Neuronal stem cell (in vitro differentiated cells): Measurements from ENCODE around the gene GRIK4.

Experiments
- DNase-seq: peaks from one replicate; pipeline ENCODE4 v3.0.0-alpha.2; 2013; ENCODE audit warnings: low spot score
- H2AFZ ChIP-seq: one replicate; pipeline ENCODE4 v1.6.1; 2013; ENCODE audit warnings: mild to moderate bottlenecking, low read length, inconsistent platforms
- H2AK5ac ChIP-seq: 2 replicates; pipeline ENCODE4 v1.6.1; 2013; ENCODE audit warnings: low read depth, mild to moderate bottlenecking, inconsistent platforms, low read length, moderate library complexity, mixed read lengths
- H2BK120ac ChIP-seq: 2 replicates; pipeline ENCODE4 v1.6.1; 2013; ENCODE audit warnings: low read depth, mild to moderate bottlenecking, inconsistent platforms, low read length, moderate library complexity, mixed read lengths
- H2BK12ac ChIP-seq: one replicate; pipeline ENCODE4 v1.6.1; 2013; ENCODE audit warnings: low read length, inconsistent platforms
- H2BK15ac ChIP-seq: 2 replicates; pipeline ENCODE4 v1.6.1; 2013; ENCODE audit warnings: mild to moderate bottlenecking, low read length, inconsistent platforms, mixed read lengths
- H2BK5ac ChIP-seq: one replicate; pipeline ENCODE4 v1.6.1; 2013; ENCODE audit warnings: inconsistent platforms, mild to moderate bottlenecking, low read length, moderate library complexity
- H3K14ac ChIP-seq: one replicate; pipeline ENCODE4 v1.6.1; 2013; ENCODE audit warnings: low read length, inconsistent platforms
- H3K18ac ChIP-seq: 2 replicates; pipeline ENCODE4 v1.6.1; 2013; ENCODE audit warnings: low read length, inconsistent platforms
- H3K23ac ChIP-seq: 2 replicates; pipeline ENCODE4 v1.6.1; 2013; ENCODE audit warnings: low read depth, mild to moderate bottlenecking, mixed read lengths, low read length, inconsistent platforms; ENCODE audit not compliant: poor library complexity
- H3K27ac ChIP-seq: replicated peaks from 3 replicates; pipeline ENCODE4 v1.5.1; 2013; ENCODE audit warnings: low read length, inconsistent platforms
- H3K27me3 ChIP-seq, 3 experiments: 2 replicates each; pipeline ENCODE4 v1.6.1; 2013; ENCODE audit warnings: low read length in 3 of 3, mild to moderate bottlenecking in 2 of 3, inconsistent platforms in 1 of 3, low read depth in 1 of 3, mixed read lengths in 1 of 3, moderate library complexity in 1 of 3; ENCODE audit not compliant: control insufficient read depth in 3 of 3, insufficient read depth in 3 of 3
- H3K36me3 ChIP-seq, 2 donors: replicated peaks in 1 of 2; 2 replicates each; pipeline ENCODE4 v1.6.1; 2013; ENCODE audit warnings: low read length in 2 of 2; ENCODE audit not compliant: control insufficient read depth in 2 of 2, insufficient read depth in 2 of 2
- H3K4ac ChIP-seq: 2 replicates; pipeline ENCODE4 v1.6.1; 2013; ENCODE audit warnings: inconsistent platforms, mild to moderate bottlenecking, low read length, moderate library complexity
- H3K4me1 ChIP-seq, 2 donors: 1 replicate in 1 of 2; 2 replicates in 1 of 2; pipeline ENCODE4 v1.6.1; 2013; ENCODE audit warnings: low read length in 2 of 2, low read depth in 1 of 2; ENCODE audit not compliant: control insufficient read depth in 2 of 2, insufficient read depth in 1 of 2
- H3K4me2 ChIP-seq: one replicate; pipeline ENCODE4 v1.6.1; 2013; ENCODE audit warnings: mild to moderate bottlenecking, low read length, inconsistent platforms; ENCODE audit not compliant: insufficient read depth, poor library complexity, severe bottlenecking
- H3K4me3 ChIP-seq, 2 donors: 2 replicates each; pipeline ENCODE4 v1.5.1; 2013; ENCODE audit warnings: low read length in 2 of 2, mild to moderate bottlenecking in 2 of 2, inconsistent platforms in 1 of 2, moderate library complexity in 1 of 2
- H3K79me1 ChIP-seq: one replicate; pipeline ENCODE4 v1.6.1; 2013; ENCODE audit warnings: low read depth, mild to moderate bottlenecking, inconsistent platforms, low read length, moderate library complexity
- H3K9ac ChIP-seq: one replicate; pipeline ENCODE4 v1.6.1; 2013; ENCODE audit warnings: mild to moderate bottlenecking, low read depth, low read length, inconsistent platforms; ENCODE audit not compliant: poor library complexity
- H3K9me3 ChIP-seq, 2 donors: replicated peaks in 1 of 2; 2 replicates each; pipeline versions ENCODE3 to v1.6.1; 2013; ENCODE audit warnings: low read length in 2 of 2, mild to moderate bottlenecking in 2 of 2, inconsistent platforms in 1 of 2, low read depth in 1 of 2, mixed read lengths in 1 of 2, moderate library complexity in 1 of 2; ENCODE audit not compliant: control insufficient read depth in 2 of 2, insufficient read depth in 1 of 2
- H4K8ac ChIP-seq: one replicate; pipeline ENCODE4 v1.6.1; 2013; ENCODE audit warnings: low read depth, mild to moderate bottlenecking, inconsistent platforms, low read length, moderate library complexity
- H4K91ac ChIP-seq: one replicate; pipeline ENCODE4 v1.6.1; 2013; ENCODE audit warnings: low read length, low read depth, mild to moderate bottlenecking, inconsistent platforms; ENCODE audit not compliant: poor library complexity
- WGBS, 2 donors: extraction: QIAGEN DNeasy Blood & Tissue Kit; methylation state at CpG; one replicate each; pipeline ENCODE4 v1.1.7; 2013; ENCODE audit warnings: missing lambda C conversion rate in 2 of 2, mixed read lengths in 1 of 2; ENCODE audit not compliant: insufficient read length in 2 of 2, insufficient replicate concordance in 1 of 2; ENCODE audit errors: extremely low coverage in 2 of 2; 5-methylcytosine and 5-hydroxymethylcytosine counted together

GRIK4 gene

GRCh38 chr11:120722524-120722923 is 211.0 kb downstream of the GRIK4 start:
- H2BK120ac ChIP-seq = no peak overlapping the region
- no peaks in the 10 kb centered on the region for H3K36me3 ChIP-seq
- H3K4me2 ChIP-seq = no peak overlapping the region
- no peak overlapping the region for H3K9ac ChIP-seq
- peaks cover 5 to 6% of the 10 kb centered on the region in 2 donors for H3K4me1 ChIP-seq
- no peak for DNase-seq
- H3K27ac ChIP-seq = no peak overlapping the region
- H2AFZ ChIP-seq = no peak overlapping the region
- H2BK15ac ChIP-seq = no peak overlapping the region
- no peak overlapping the region for H3K4me3 ChIP-seq
- no peak overlapping the region for H3K4ac ChIP-seq
- no peak overlapping the region for H4K8ac ChIP-seq
- peaks cover 2 to 6% of the 10 kb centered on the region in 2 donors for H3K9me3 ChIP-seq
- H3K18ac ChIP-seq = no peak overlapping the region
- H3K14ac ChIP-seq = no peak overlapping the region
- WGBS, 2 donors = no CpG with 5 or more reads among the region's 6 CpGs
- H2AK5ac ChIP-seq = no peak overlapping the region
- H3K23ac ChIP-seq = no peak overlapping the region
- no peaks in the 10 kb centered on the region for H3K27me3 ChIP-seq
- H2BK5ac ChIP-seq = no peak overlapping the region
- no peak overlapping the region for H2BK12ac ChIP-seq
- no peak overlapping the region for H4K91ac ChIP-seq
- no peaks in the 10 kb centered on the region for H3K79me1 ChIP-seq

- Histone ChIP-seq H2BK15ac (no peak overlapping the region), H3K27ac (no peak overlapping the region), H3K18ac (no peak overlapping the region), H2BK12ac (no peak overlapping the region), H3K9ac (no peak overlapping the region), H3K4ac (no peak overlapping the region), H2AK5ac (no peak overlapping the region), H3K36me3 (no peaks in the 10 kb centered on the region), H3K9me3 (peaks cover 2 to 13% of the 10 kb centered on the region in 2 donors), H3K14ac (no peak overlapping the region), H2AFZ (no peak overlapping the region), H3K4me3 (no peak overlapping the region), H2BK120ac (no peak overlapping the region), H3K4me2 (no peak overlapping the region), H2BK5ac (no peak overlapping the region), H4K8ac (no peak overlapping the region), H3K23ac (no peak overlapping the region), H3K79me1 (no peaks in the 10 kb centered on the region), H3K4me1 (peaks cover 5 to 6% of the 10 kb centered on the region in 2 donors), H4K91ac (no peak overlapping the region), H3K27me3 (no peaks in the 10 kb centered on the region)
- no CpG with 5 or more reads among the region's 4 CpGs for WGBS, 2 donors
- DNase-seq = no peak
These were observed 212.2 kb downstream of the GRIK4 start for GRCh38 chr11:120723751-120724150.

GRCh38 chr11:120727752-120728151 is 216.2 kb downstream of the GRIK4 start:
- H3K36me3 ChIP-seq = no peaks in the 10 kb centered on the region
- no peak overlapping the region for H2AFZ ChIP-seq
- H2AK5ac ChIP-seq = no peak overlapping the region
- no peak overlapping the region for H2BK12ac ChIP-seq
- no peak overlapping the region for H4K91ac ChIP-seq
- H3K18ac ChIP-seq = no peak overlapping the region
- H2BK120ac ChIP-seq = no peak overlapping the region
- no peak overlapping the region for H3K4me2 ChIP-seq
- H3K14ac ChIP-seq = no peak overlapping the region
- H3K4me1 ChIP-seq = peaks cover 0 to 2% of the 10 kb centered on the region in 2 donors
- H3K79me1 ChIP-seq = no peaks in the 10 kb centered on the region
- H4K8ac ChIP-seq = no peak overlapping the region
- H3K9ac ChIP-seq = no peak overlapping the region
- no peak overlapping the region for H2BK15ac ChIP-seq
- no peak overlapping the region for H3K4me3 ChIP-seq
- no peak overlapping the region for H3K4ac ChIP-seq
- no peak overlapping the region for H3K27ac ChIP-seq
- no peak overlapping the region for H3K23ac ChIP-seq
- peaks cover 2 to 13% of the 10 kb centered on the region in 2 donors for H3K9me3 ChIP-seq
- no peak for DNase-seq
- H2BK5ac ChIP-seq = no peak overlapping the region
- peaks cover 0 to 5% (median 0%) of the 10 kb centered on the region in 3 experiments for H3K27me3 ChIP-seq

GRCh38 chr11:120735035-120735434 is 223.5 kb downstream of the GRIK4 start:
- Histone ChIP-seq H2BK120ac (no peak overlapping the region), H2AK5ac (no peak overlapping the region), H2BK15ac (no peak overlapping the region), H4K91ac (no peak overlapping the region), H3K36me3 (peaks cover 0 to 2% of the 10 kb centered on the region in 2 donors), H3K4ac (no peak overlapping the region), H3K18ac (no peak overlapping the region), H2AFZ (no peak overlapping the region), H3K79me1 (no peaks in the 10 kb centered on the region), H2BK12ac (no peak overlapping the region), H3K9ac (no peak overlapping the region), H3K14ac (no peak overlapping the region), H3K4me3 (no peak overlapping the region), H3K4me1 (no peaks in the 10 kb centered on the region), H3K4me2 (no peak overlapping the region), H4K8ac (no peak overlapping the region), H3K27ac (no peak overlapping the region), H2BK5ac (no peak overlapping the region), H3K27me3 (peaks cover 0 to 5% (median 0%) of the 10 kb centered on the region in 3 experiments), H3K9me3 (no peaks in the 10 kb centered on the region), H3K23ac (no peak overlapping the region)
- no CpG with 5 or more reads among the region's 4 CpGs for WGBS, 2 donors
- no peak for DNase-seq
